ENCODE results near the gene C2CD3. TPM values are rescaled to one million over a fixed set of nuclear protein-coding genes. Genes with fewer than 3 reads are reported as not detected.

The C2CD3 gene
- total RNA-seq, 6 donors from 2014 or later, result 21.4 to 55.5 (median 26.6) TPM

GRCh38 chr11:73965076-73965763 is 205.6 kb downstream of the C2CD3 start:
- ATAC-seq (ENCODE audit: low FRiP score in 2 of 2) (no peak), DNase-seq (no peak)
- Histone ChIP-seq H3K27me3 (no peaks in the 10 kb centered on the region), H3K27ac (no peak overlapping the region), H3K36me3 (no peaks in the 10 kb centered on the region), H3K9me3 (no peaks in the 10 kb centered on the region), H3K4me3 (no peak overlapping the region), H3K4me1 (peaks cover 0 to 13% (median 6%) of the 10 kb centered on the region in 4 donors)
- WGBS, 2 donors, result 65 to 68% methylated on average over 9 to 10 of the region's 10 CpGs
- TF ChIP-seq POLR2A (IDR thresholded peaks at IDR 0.05) (no peak), EP300 (IDR thresholded peaks at IDR 0.05) (no peak), POLR2AphosphoS5 (IDR thresholded peaks at IDR 0.05) (no peak)
- TF ChIP-seq, protein P1, sequence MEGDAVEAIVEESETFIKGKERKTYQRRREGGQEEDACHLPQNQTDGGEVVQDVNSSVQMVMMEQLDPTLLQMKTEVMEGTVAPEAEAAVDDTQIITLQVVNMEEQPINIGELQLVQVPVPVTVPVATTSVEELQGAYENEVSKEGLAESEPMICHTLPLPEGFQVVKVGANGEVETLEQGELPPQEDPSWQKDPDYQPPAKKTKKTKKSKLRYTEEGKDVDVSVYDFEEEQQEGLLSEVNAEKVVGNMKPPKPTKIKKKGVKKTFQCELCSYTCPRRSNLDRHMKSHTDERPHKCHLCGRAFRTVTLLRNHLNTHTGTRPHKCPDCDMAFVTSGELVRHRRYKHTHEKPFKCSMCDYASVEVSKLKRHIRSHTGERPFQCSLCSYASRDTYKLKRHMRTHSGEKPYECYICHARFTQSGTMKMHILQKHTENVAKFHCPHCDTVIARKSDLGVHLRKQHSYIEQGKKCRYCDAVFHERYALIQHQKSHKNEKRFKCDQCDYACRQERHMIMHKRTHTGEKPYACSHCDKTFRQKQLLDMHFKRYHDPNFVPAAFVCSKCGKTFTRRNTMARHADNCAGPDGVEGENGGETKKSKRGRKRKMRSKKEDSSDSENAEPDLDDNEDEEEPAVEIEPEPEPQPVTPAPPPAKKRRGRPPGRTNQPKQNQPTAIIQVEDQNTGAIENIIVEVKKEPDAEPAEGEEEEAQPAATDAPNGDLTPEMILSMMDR (IDR thresholded peaks at IDR 0.05), result no peak

DNA sequence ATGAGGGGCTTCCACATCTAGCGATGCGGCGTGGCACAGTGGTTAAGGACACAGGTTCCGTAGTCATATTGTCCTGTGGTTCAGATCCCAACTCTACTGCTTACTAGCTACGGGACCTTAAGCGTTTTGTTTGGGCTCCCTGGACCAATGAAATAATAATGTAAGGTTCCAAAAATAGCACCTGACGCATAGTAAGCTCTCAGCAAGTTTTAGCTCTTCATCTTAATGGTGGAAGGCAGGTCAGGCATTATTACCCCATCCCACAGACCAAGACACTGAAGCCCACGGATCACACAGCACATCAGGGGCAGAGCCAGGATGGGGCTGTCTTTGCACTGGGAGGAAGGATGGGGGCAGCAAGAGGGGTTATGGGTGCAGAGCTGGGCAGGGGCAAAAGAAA is 206.9 kb downstream of the C2CD3 start:
- 75 to 78% methylated on average over 8 of the region's 8 CpGs for WGBS, 2 donors
- no peaks in the 10 kb centered on the region for H3K36me3 ChIP-seq
- ATAC-seq (ENCODE audit: low FRiP score in 2 of 2) (no peak), DNase-seq (no peak)
- no peaks in the 10 kb centered on the region for H3K27me3 ChIP-seq
- no peak overlapping the region for H3K4me3 ChIP-seq
- peaks cover 0 to 13% (median 6%) of the 10 kb centered on the region in 4 donors for H3K4me1 ChIP-seq
- no peaks in the 10 kb centered on the region for H3K9me3 ChIP-seq
- no peak for TF ChIP-seq EP300 (IDR thresholded peaks at IDR 0.05)
- no peak overlapping the region for H3K27ac ChIP-seq

Small RNA genes within 50 kb of the gene (small RNA-seq; reads per million reads assigned to genes)
- 0 reads per million in 4 donors for gene AP002392.1

Other genes with a start within 250 kb of the C2CD3 start
- 10 to 100 TPM in 2 of 6 donors, 1 to 10 TPM in 3, under 1 TPM in 1; 0.49 to 16.5 (median 6.3) TPM for gene DNAJB13, start 220.0 kb downstream of the C2CD3 start, total RNA-seq
- gene UCP2, start 188.2 kb downstream of the C2CD3 start, total RNA-seq, result 100 to 1,000 TPM in 3 of 6 donors, 10 to 100 TPM in 3; 76.5 to 118 (median 98.3) TPM
- 1 to 10 TPM; 1.2 to 5.2 (median 2.4) TPM for gene UCP3, start 161.9 kb downstream of the C2CD3 start, total RNA-seq
- gene PPME1, start 287 bp upstream of the C2CD3 start, total RNA-seq, result 10 to 100 TPM; 13.9 to 36.9 (median 29.5) TPM
- 1 to 10 TPM in 1 of 6 donors, under 1 TPM in 3, not detected in 2; 0.22 to 1.6 (median 0.64) TPM for gene P4HA3, start 140.6 kb upstream of the C2CD3 start, total RNA-seq
- 1 to 10 TPM; 1.0 to 8.8 (median 5.8) TPM for gene PGM2L1, start 227.4 kb upstream of the C2CD3 start, total RNA-seq

Data from upper lobe of left lung (tissue), 6 donors.